HepG2 (cell line): Measurements from ENCODE around the gene RPLP2. TPM values are rescaled to one million over a fixed set of nuclear protein-coding genes. Genes with fewer than 3 reads are reported as not detected.

Source experiments
- CCAR2 ChIP-seq: fragments of 200-400 bp; formaldehyde crosslinking; optimal IDR thresholded peaks from 2 replicates; pipeline ENCODE3; 2018; ENCODE audit warnings: low read depth, mild to moderate bottlenecking, low read length, moderate library complexity
- CCDC6 ChIP-seq: sonication (generic); formaldehyde crosslinking; IDR thresholded peaks from 2 replicates; pipeline ENCODE4 v1.8.1; 2022; ENCODE audit warnings: mild to moderate bottlenecking, missing genetic modification reagents, moderate library complexity
- CHD2 ChIP-seq: IDR thresholded peaks from 2 replicates; pipeline ENCODE4 v1.6.1; 2011; ENCODE audit warnings: low read depth, low read length, improper control_type of control experiment
- FOXA3 ChIP-seq: IDR thresholded peaks from 2 replicates; pipeline ENCODE4 v1.6.1; 2016; ENCODE audit warnings: missing genetic modification reagents, missing compliant biosample characterization
- GABPB1 ChIP-seq: IDR thresholded peaks from 2 replicates; pipeline ENCODE4 v1.6.1; 2016; ENCODE audit warnings: mild to moderate bottlenecking, missing genetic modification reagents, moderate library complexity, missing compliant biosample characterization
- IRF1 ChIP-seq: sonication (generic); formaldehyde crosslinking; IDR thresholded peaks from 2 replicates; pipeline ENCODE4 v1.4.0; 2020; ENCODE audit warnings: low read depth, mild to moderate bottlenecking, missing genetic modification reagents
- KMT2B ChIP-seq: IDR thresholded peaks from 2 replicates; pipeline ENCODE4 v1.6.1; 2016; ENCODE audit warnings: missing genetic modification reagents, missing compliant biosample characterization
- NONO ChIP-seq, 2 experiments: fragments of 450-650 bp in 1 of 2; sonication (generic) in 1 of 2; formaldehyde crosslinking in 1 of 2; IDR thresholded peaks in 1 of 2; conservative IDR thresholded peaks in 1 of 2; 2 replicates each; pipeline versions ENCODE4 v1.6.1 to v1.8.0; 2017 to 2022; ENCODE audit warnings: mild to moderate bottlenecking in 1 of 2, missing genetic modification reagents in 1 of 2, moderate library complexity in 1 of 2
- NRL ChIP-seq: sonication (generic); formaldehyde crosslinking; IDR thresholded peaks from 2 replicates; pipeline ENCODE4 v1.5.0; 2020; ENCODE audit warnings: missing genetic modification reagents, mild to moderate bottlenecking, moderate library complexity, borderline replicate concordance
- PLRG1 ChIP-seq: fragments of 450-650 bp; conservative IDR thresholded peaks from 2 replicates; pipeline ENCODE4 v1.6.1; 2016
- SIX4 ChIP-seq: sonication (generic); formaldehyde crosslinking; IDR thresholded peaks from 2 replicates; pipeline ENCODE4 v1.4.0; 2020; ENCODE audit warnings: missing genetic modification reagents
- TBL1XR1 ChIP-seq: fragments of 150-350 bp; IDR thresholded peaks from 2 replicates; pipeline ENCODE4 v1.6.1; 2014; ENCODE audit warnings: borderline replicate concordance, low read length; ENCODE audit not compliant: partially characterized antibody
- TMF1 ChIP-seq: sonication (generic); formaldehyde crosslinking; IDR thresholded peaks from 2 replicates; pipeline ENCODE4 v1.8.1; 2022; ENCODE audit warnings: low read depth, missing genetic modification reagents
- YY1 ChIP-seq: IDR thresholded peaks from 2 replicates; pipeline ENCODE4 v1.6.1; 2011; ENCODE audit warnings: low read length, low read depth, moderate library complexity, mild to moderate bottlenecking; ENCODE audit not compliant: insufficient read depth, insufficient replicate concordance
- ZBED4 ChIP-seq: sonication (generic); formaldehyde crosslinking; IDR thresholded peaks from 2 replicates; pipeline ENCODE4 v1.4.0; 2020; ENCODE audit warnings: missing genetic modification reagents, borderline replicate concordance
- ZC3H13 ChIP-seq: sonication (generic); formaldehyde crosslinking; IDR thresholded peaks from 2 replicates; pipeline ENCODE4 v1.8.1; 2023; ENCODE audit warnings: mild to moderate bottlenecking, missing genetic modification reagents, moderate library complexity
- ZFAT ChIP-seq: sonication (generic); formaldehyde crosslinking; conservative IDR thresholded peaks from 2 replicates; pipeline ENCODE4 v1.8.1; 2023; ENCODE audit warnings: missing genetic modification reagents, inconsistent platforms
- ZHX1 ChIP-seq: sonication (generic); formaldehyde crosslinking; IDR thresholded peaks from 2 replicates; pipeline ENCODE4 v1.8.1; 2022; ENCODE audit warnings: low read depth, mild to moderate bottlenecking, missing genetic modification reagents
- ZNF562 ChIP-seq: sonication (generic); formaldehyde crosslinking; IDR thresholded peaks from 2 replicates; pipeline ENCODE4 v1.8.0; 2022; ENCODE audit warnings: missing genetic modification reagents, borderline replicate concordance
- ZNF572 ChIP-seq: sonication (generic); formaldehyde crosslinking; IDR thresholded peaks from 2 replicates; pipeline ENCODE4 v1.5.1; 2020; ENCODE audit warnings: mild to moderate bottlenecking, missing genetic modification reagents
- ZNF614 ChIP-seq: IDR thresholded peaks from 2 replicates; pipeline ENCODE4 v1.6.1; 2018; ENCODE audit warnings: missing biosample characterization, missing genetic modification reagents, inconsistent platforms, borderline replicate concordance
- ZNF747 ChIP-seq: sonication (generic); formaldehyde crosslinking; IDR thresholded peaks from 2 replicates; pipeline ENCODE4 v1.8.1; 2023; ENCODE audit warnings: missing genetic modification reagents, mild to moderate bottlenecking, borderline replicate concordance
- polyA plus RNA-seq, 8 experiments: library from polyadenylated mRNA; depleted of rRNA in 3 of 8; stranded (reverse) in 7 of 8; unstranded in 1 of 8; fragments of >200 nt; fragmentation: Illumina TruSeq in 4 of 8; extraction: Trizol in 4 of 8; gene quantifications; 2 replicates each; pipeline versions ENCODE4 v1.2.1 to v1.2.3, GENCODE V29; 2011 to 2016; ENCODE audit warnings: low read depth in 4 of 8, missing spikeins in 1 of 8, mixed read lengths in 1 of 8; ENCODE audit not compliant: insufficient read depth in 1 of 8
- total RNA-seq, 5 experiments: library from RNA; depleted of rRNA; stranded (reverse); fragments of >200 nt; fragmentation: Illumina TruSeq; extraction: Trizol; gene quantifications; 2 replicates each; pipeline ENCODE4 v1.2.3, GENCODE V29; 2016; ENCODE audit warnings: low read depth in 1 of 5

Gene RPLP2
- total and polyA plus RNA-seq, 2 of the 13 experiments (the other 11 are each of a cell fraction or from before 2014, with no cell fraction given) = 978 to 2,106 TPM

GRCh38 chr11:795634-796564 is 13.9 kb upstream of the RPLP2 start (continued):
- TF ChIP-seq ZHX1 (CRISPR knock-in tag) (no peak), CCDC6 (no peak), ZNF747 (CRISPR knock-in tag) (0 out of 2 replicates have a peak, but pooled peaks have one; percentile 22), PLRG1 (no peak), SIX4 (no peak), ZNF572 (CRISPR knock-in tag) (no peak), NRL (CRISPR knock-in tag) (no peak), TMF1 (CRISPR knock-in tag) (no peak; the same call in 1 of the 2 replicates), ZBED4 (CRISPR knock-in tag) (no peak), ZNF614 (CRISPR knock-in tag) (no peak), CCAR2 (no peak), NONO (IDR thresholded peaks at IDR 0.05) (no peak), NONO (CRISPR knock-in tag; conservative IDR thresholded peaks at IDR 0.05) (no peak), IRF1 (CRISPR knock-in tag) (peak; percentile 76; the same call in 1 of the 2 replicates), GABPB1 (CRISPR knock-in tag) (peak; percentile 41), YY1 (no peak), ZC3H13 (CRISPR knock-in tag) (no peak), KMT2B (no peak), ZNF562 (no peak), FOXA3 (CRISPR knock-in tag) (no peak), CHD2 (no peak), ZFAT (CRISPR knock-in tag) (no peak), TBL1XR1 (no peak)
